CD4-positive, alpha-beta memory T cell (primary cell): Measurements from ENCODE around the gene FAM216B. TPM values are rescaled to one million over a fixed set of nuclear protein-coding genes. Genes with fewer than 3 reads are reported as not detected.

Source experiments
- CTCF ChIA-PET: fragments of 350-600 bp; sonication (Branson Sonifier 250); formaldehyde crosslinking; loops from one replicate; lab custom pipeline; 2021; ENCODE audit warnings: inconsistent platforms; ENCODE audit not compliant: partially characterized antibody; lab: Charles Lee
- POLR2A ChIA-PET: fragments of 350-600 bp; sonication (Branson Sonifier 250); formaldehyde crosslinking; loops from one replicate; lab custom pipeline; 2021; ENCODE audit not compliant: partially characterized antibody; lab: Charles Lee
- DNase-seq, 5 donors: peaks; one replicate each; pipeline versions ENCODE4 v3.0.0 to v3.0.0-alpha.2; 2020 to 2022; ENCODE audit warnings: mixed read lengths in 1 of 5
- H3K27ac ChIP-seq: one replicate; pipeline ENCODE4 v1.7.0; 2013; ENCODE audit warnings: low read depth, low read length
- H3K27me3 ChIP-seq: 2 replicates; pipeline ENCODE4 v1.7.0; 2013; ENCODE audit warnings: mild to moderate bottlenecking, low read length, moderate library complexity; ENCODE audit not compliant: insufficient read depth
- H3K36me3 ChIP-seq: 2 replicates; pipeline ENCODE4 v1.7.0; 2013; ENCODE audit warnings: mild to moderate bottlenecking, low read length, moderate library complexity; ENCODE audit not compliant: insufficient read depth
- H3K4me1 ChIP-seq: 2 replicates; pipeline ENCODE4 v1.7.0; 2013; ENCODE audit warnings: mild to moderate bottlenecking, low read length, moderate library complexity; ENCODE audit not compliant: insufficient read depth
- H3K4me3 ChIP-seq, 2 donors: one replicate each; pipeline ENCODE4 v1.7.0; 2013; ENCODE audit warnings: low read length in 2 of 2, mild to moderate bottlenecking in 1 of 2
- H3K9me3 ChIP-seq, 2 donors: one replicate each; pipeline ENCODE4 v1.7.0; 2013; ENCODE audit warnings: low read length in 2 of 2, control low read depth in 1 of 2; ENCODE audit not compliant: control insufficient read depth in 1 of 2
- H3K27ac Mint-ChIP-seq, 7 donors: one replicate each; pipeline ENCODE4 v1.8.0; 2020 to 2021; ENCODE audit warnings: mixed read lengths in 7 of 7, mild to moderate bottlenecking in 6 of 7, inconsistent platforms in 3 of 7, moderate library complexity in 3 of 7
- H3K27me3 Mint-ChIP-seq, 2 donors: one replicate each; pipeline ENCODE4 v1.8.0; 2020 to 2021; ENCODE audit warnings: mixed read lengths in 2 of 2
- H3K36me3 Mint-ChIP-seq, 2 donors: one replicate each; pipeline ENCODE4 v1.8.0; 2020 to 2021; ENCODE audit warnings: mixed read lengths in 2 of 2, inconsistent platforms in 1 of 2, mild to moderate bottlenecking in 1 of 2
- H3K4me1 Mint-ChIP-seq, 4 donors: one replicate each; pipeline ENCODE4 v1.8.0; 2020 to 2021; ENCODE audit warnings: mixed read lengths in 4 of 4, mild to moderate bottlenecking in 1 of 4
- H3K4me3 Mint-ChIP-seq, 8 donors: one replicate each; pipeline ENCODE4 v1.8.0; 2020 to 2021; ENCODE audit warnings: mixed read lengths in 8 of 8, mild to moderate bottlenecking in 7 of 8, moderate library complexity in 6 of 8, inconsistent platforms in 3 of 8
- H3K9me3 Mint-ChIP-seq, 8 donors: one replicate each; pipeline ENCODE4 v1.8.0; 2020 to 2021; ENCODE audit warnings: mixed read lengths in 8 of 8, mild to moderate bottlenecking in 5 of 8, inconsistent platforms in 3 of 8, moderate library complexity in 1 of 8
- intact Hi-C: fragments of 100-400 bp; cut with micrococcal nuclease; formaldehyde crosslinking; loops from one replicate; pipeline ENCODE4 v1.15.1; 2023
- polyA plus RNA-seq, 2 donors: library from polyadenylated mRNA; unstranded; fragments of 300-500 nt; fragmentation: Illumina TruSeq; gene quantifications; one replicate each; pipeline ENCODE4 v1.2.3, GENCODE V29; 2021
- total RNA-seq, 2 experiments: library from RNA; stranded (reverse); gene quantifications; one replicate each; pipeline ENCODE4 v1.2.3, GENCODE V29; 2021

FAM216B gene
- total and polyA plus RNA-seq, 4 experiments from 2014 or later, result not detected

DNA sequence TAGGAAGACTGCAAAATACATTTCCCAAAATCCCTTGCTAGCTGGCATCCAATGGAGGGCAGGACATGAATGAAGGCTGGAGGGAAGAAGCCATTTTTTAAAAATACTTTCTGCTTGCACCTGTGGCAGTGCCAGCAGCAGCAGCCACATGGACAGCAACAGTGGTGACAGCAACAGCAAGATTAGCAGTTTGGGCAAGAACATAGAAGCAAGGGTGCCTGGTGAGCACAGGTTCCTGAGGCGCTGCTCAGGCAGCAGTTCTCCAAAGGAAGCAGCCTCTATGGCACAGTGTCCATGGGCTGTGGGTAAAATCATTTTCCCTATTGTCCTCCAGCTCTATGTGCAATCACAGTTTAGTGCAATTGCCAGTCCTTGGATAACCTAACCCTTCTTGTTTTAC, 1.3 kb upstream of the FAM216B start:
- POLR2A ChIA-PET, result no interaction called here
- H3K4me3 Mint-ChIP-seq, result no peak overlapping the region
- no peak overlapping the region for H3K27ac Mint-ChIP-seq
- Histone ChIP-seq H3K4me1 (no peaks in the 10 kb centered on the region), H3K4me3 (no peak overlapping the region), H3K27ac (no peak overlapping the region), H3K9me3 (no peaks in the 10 kb centered on the region), H3K27me3 (no peaks in the 10 kb centered on the region), H3K36me3 (no peaks in the 10 kb centered on the region)
- peaks cover 0 to 3% (median 0%) of the 10 kb centered on the region in 8 donors for H3K9me3 Mint-ChIP-seq
- H3K4me1 Mint-ChIP-seq, result peaks cover 0 to 4% (median 0%) of the 10 kb centered on the region in 4 donors
- H3K27me3 Mint-ChIP-seq, result peaks cover 10 to 21% of the 10 kb centered on the region in 2 donors
- no peak for DNase-seq
- intact Hi-C loops, result no loop called here
- CTCF ChIA-PET, result no interaction called here
- no peaks in the 10 kb centered on the region for H3K36me3 Mint-ChIP-seq

- Mint-ChIP-seq H3K36me3 (no peaks in the 10 kb centered on the region), H3K27me3 (peaks cover 3% of the 10 kb centered on the region in 2 donors), H3K4me3 (no peak overlapping the region), H3K9me3 (peaks cover 0 to 2% (median 0%) of the 10 kb centered on the region in 8 donors), H3K27ac (no peak overlapping the region), H3K4me1 (no peaks in the 10 kb centered on the region)
- intact Hi-C loops, result no loop called here
- no peaks in the 10 kb centered on the region for H3K27me3 ChIP-seq
- DNase-seq, result no peak
- no peaks in the 10 kb centered on the region for H3K4me1 ChIP-seq
- CTCF ChIA-PET, result no interaction called here
- no peaks in the 10 kb centered on the region for H3K9me3 ChIP-seq
- H3K27ac ChIP-seq, result no peak overlapping the region
- H3K4me3 ChIP-seq, result no peak overlapping the region
- no peaks in the 10 kb centered on the region for H3K36me3 ChIP-seq
- POLR2A ChIA-PET, result no interaction called here
Measured at GRCh38 chr13:42786715-42787114, 5.3 kb downstream of the FAM216B start.

- CTCF ChIA-PET, result no interaction called here
- peaks cover 0 to 2% (median 0%) of the 10 kb centered on the region in 8 donors for H3K9me3 Mint-ChIP-seq
- H3K4me3 ChIP-seq, result no peak overlapping the region
- H3K27me3 ChIP-seq, result no peaks in the 10 kb centered on the region
- no peaks in the 10 kb centered on the region for H3K4me1 Mint-ChIP-seq
- H3K36me3 Mint-ChIP-seq, result no peaks in the 10 kb centered on the region
- no peak for DNase-seq
- H3K4me3 Mint-ChIP-seq, result no peak overlapping the region
- no peak overlapping the region for H3K27ac Mint-ChIP-seq
- H3K36me3 ChIP-seq, result no peaks in the 10 kb centered on the region
- H3K4me1 ChIP-seq, result no peaks in the 10 kb centered on the region
- POLR2A ChIA-PET, result no interaction called here
- intact Hi-C loops, result no loop called here
- no peak overlapping the region for H3K27ac ChIP-seq
- no peaks in the 10 kb centered on the region for H3K27me3 Mint-ChIP-seq
- H3K9me3 ChIP-seq, result no peaks in the 10 kb centered on the region
Measured at GRCh38 chr13:42788601-42789000, 7.2 kb downstream of the FAM216B start.

- no peak overlapping the region for H3K27ac ChIP-seq
- H3K9me3 ChIP-seq, result no peaks in the 10 kb centered on the region
- no peaks in the 10 kb centered on the region for H3K4me1 ChIP-seq
- no peak overlapping the region for H3K4me3 ChIP-seq
- no peak for DNase-seq
- Mint-ChIP-seq H3K9me3 (peaks cover 0 to 2% (median 0%) of the 10 kb centered on the region in 8 donors), H3K4me3 (no peak overlapping the region), H3K27ac (no peak overlapping the region), H3K4me1 (no peaks in the 10 kb centered on the region), H3K36me3 (no peaks in the 10 kb centered on the region), H3K27me3 (peaks cover 5 to 9% of the 10 kb centered on the region in 2 donors)
- H3K27me3 ChIP-seq, result no peaks in the 10 kb centered on the region
- intact Hi-C loops, result no loop called here
- ChIA-PET CTCF (no interaction called here), POLR2A (no interaction called here)
- H3K36me3 ChIP-seq, result no peaks in the 10 kb centered on the region
Measured at GRCh38 chr13:42792154-42792553, 10.8 kb downstream of the FAM216B start.

- no peaks in the 10 kb centered on the region for H3K9me3 ChIP-seq
- Mint-ChIP-seq H3K27ac (no peak overlapping the region), H3K9me3 (peaks cover 0 to 2% (median 0%) of the 10 kb centered on the region in 8 donors), H3K36me3 (no peaks in the 10 kb centered on the region), H3K27me3 (peaks cover 5 to 12% of the 10 kb centered on the region in 2 donors), H3K4me1 (no peaks in the 10 kb centered on the region), H3K4me3 (no peak overlapping the region)
- CTCF ChIA-PET, result no interaction called here
- DNase-seq, result no peak
- H3K27ac ChIP-seq, result no peak overlapping the region
- no peaks in the 10 kb centered on the region for H3K4me1 ChIP-seq
- POLR2A ChIA-PET, result no interaction called here
- H3K4me3 ChIP-seq, result no peak overlapping the region
- no peaks in the 10 kb centered on the region for H3K27me3 ChIP-seq
- intact Hi-C loops, result no loop called here
- no peaks in the 10 kb centered on the region for H3K36me3 ChIP-seq
Measured at GRCh38 chr13:42794577-42795275, 13.3 kb downstream of the FAM216B start.

GRCh38 chr13:42795666-42796065, 14.3 kb downstream of the FAM216B start:
- Mint-ChIP-seq H3K36me3 (no peaks in the 10 kb centered on the region), H3K27ac (no peak overlapping the region), H3K4me3 (no peak overlapping the region), H3K9me3 (peaks cover 0 to 2% (median 0%) of the 10 kb centered on the region in 8 donors), H3K4me1 (no peaks in the 10 kb centered on the region), H3K27me3 (peaks cover 5 to 12% of the 10 kb centered on the region in 2 donors)
- H3K4me3 ChIP-seq, result no peak overlapping the region
- no peak for DNase-seq
- intact Hi-C loops, result no loop called here
- no peaks in the 10 kb centered on the region for H3K4me1 ChIP-seq
- no peak overlapping the region for H3K27ac ChIP-seq
- no peaks in the 10 kb centered on the region for H3K27me3 ChIP-seq
- no peaks in the 10 kb centered on the region for H3K9me3 ChIP-seq
- no peaks in the 10 kb centered on the region for H3K36me3 ChIP-seq
- POLR2A ChIA-PET, result no interaction called here
- CTCF ChIA-PET, result no interaction called here

- POLR2A ChIA-PET, result no interaction called here
- no peaks in the 10 kb centered on the region for H3K9me3 ChIP-seq
Measured at GRCh38 chr13:42796747-42797356, 15.5 kb downstream of the FAM216B start.

More at GRCh38 chr13:42796747-42797356, 15.5 kb downstream of the FAM216B start:
- no peak overlapping the region for H3K4me3 Mint-ChIP-seq
- no peaks in the 10 kb centered on the region for H3K36me3 Mint-ChIP-seq
- H3K4me1 Mint-ChIP-seq, result no peaks in the 10 kb centered on the region
- intact Hi-C loops, result no loop called here
- CTCF ChIA-PET, result no interaction called here
- peaks cover 5 to 12% of the 10 kb centered on the region in 2 donors for H3K27me3 Mint-ChIP-seq
- H3K36me3 ChIP-seq, result no peaks in the 10 kb centered on the region
- peaks cover 0 to 2% (median 0%) of the 10 kb centered on the region in 8 donors for H3K9me3 Mint-ChIP-seq
- no peak overlapping the region for H3K27ac ChIP-seq
- H3K4me1 ChIP-seq, result no peaks in the 10 kb centered on the region
- H3K27ac Mint-ChIP-seq, result no peak overlapping the region
- DNase-seq, result no peak
- H3K27me3 ChIP-seq, result no peaks in the 10 kb centered on the region
- H3K4me3 ChIP-seq, result no peak overlapping the region
